HG03469 (cell line): ENCODE measurements around the gene MCM10.

ENCODE experiments used
- ATAC-seq: cut with Tn5 transposase; IDR thresholded peaks from one replicate; pipeline ENCODE4 v1.9.1; 2021; ENCODE audit warnings: mild to moderate bottlenecking, moderate library complexity, moderate number of reproducible peaks; ENCODE audit not compliant: unreplicated experiment

The MCM10 gene

GRCh38 chr10:13256627-13257026 is 95.3 kb downstream of the MCM10 start:
- no peak for ATAC-seq

GRCh38 chr10:13257621-13258140 is 96.3 kb downstream of the MCM10 start:
- ATAC-seq: no peak
